Stimulated activated CD4-positive, alpha-beta T cell treated with anti-CD3 and anti-CD28 coated beads, Interleukin-15, amount 100 ng/mL, for 48 hours (primary cell): ENCODE data around the gene STIM1.
A peak's percentile ranks its signal among the peaks of the same experiment; 100 is the strongest.
"Not testable (repeated sequence)": the region's sequence is repeated elsewhere in the genome, so short reads cannot be mapped to it uniquely, and the experiment has no call there.

ENCODE experiments used
- DNase-seq, 2 donors: peaks; one replicate each; pipeline ENCODE4 v3.0.0-alpha.2; 2020; ENCODE audit warnings: low read depth in 2 of 2

STIM1 gene

GRCh38 chr11:3983101-3983500 is 127.6 kb downstream of the STIM1 start:
- DNase-seq = no peak

GRCh38 chr11:3984896-3985295 is 129.4 kb downstream of the STIM1 start:
- DNase-seq = peak in 1 of 2 donors; percentile 24

- no peak for DNase-seq
Measured at GRCh38 chr11:3985631-3986030, 130.2 kb downstream of the STIM1 start.

- DNase-seq = no peak
Measured at GRCh38 chr11:3986301-3986700, 130.8 kb downstream of the STIM1 start.

GRCh38 chr11:3989276-3989920 is 133.9 kb downstream of the STIM1 start:
- DNase-seq = no peak

- no peak for DNase-seq
Measured at GRCh38 chr11:3989921-3990290, 134.4 kb downstream of the STIM1 start.

GRCh38 chr11:3990406-3990805 is 134.9 kb downstream of the STIM1 start:
- no peak for DNase-seq

GRCh38 chr11:3992964-3993363 is 137.5 kb downstream of the STIM1 start:
- DNase-seq = no peak

GRCh38 chr11:3994030-3994640 is 138.7 kb downstream of the STIM1 start:
- no peak for DNase-seq

GRCh38 chr11:3995307-3995706 is 139.8 kb downstream of the STIM1 start:
- no peak for DNase-seq

- DNase-seq = no peak
Measured at GRCh38 chr11:3995949-3996554, 140.6 kb downstream of the STIM1 start.

GRCh38 chr11:3996651-3997050 is 141.2 kb downstream of the STIM1 start:
- no peak for DNase-seq

- DNase-seq = not testable (repeated sequence)
Measured at GRCh38 chr11:4004753-4005152, 149.3 kb downstream of the STIM1 start.

GRCh38 chr11:4006946-4007680 is 151.6 kb downstream of the STIM1 start:
- DNase-seq = no peak

GRCh38 chr11:4008116-4008515 is 152.7 kb downstream of the STIM1 start:
- no peak for DNase-seq

- DNase-seq = not testable (repeated sequence)
Measured at GRCh38 chr11:4016602-4017001, 161.1 kb downstream of the STIM1 start.

- DNase-seq = no peak
Measured at GRCh38 chr11:4017129-4017528, 161.7 kb downstream of the STIM1 start.

GRCh38 chr11:4018641-4019040 is 163.2 kb downstream of the STIM1 start:
- no peak for DNase-seq

GRCh38 chr11:4019891-4020290 is 164.4 kb downstream of the STIM1 start:
- no peak for DNase-seq

- DNase-seq = no peak
Measured at GRCh38 chr11:4022669-4023068, 167.2 kb downstream of the STIM1 start.

- no peak for DNase-seq
Measured at GRCh38 chr11:4025248-4025966, 169.9 kb downstream of the STIM1 start.

GRCh38 chr11:4025967-4026324 is 170.5 kb downstream of the STIM1 start:
- no peak for DNase-seq
